Muscle layer of colon (tissue), 2 donors: ENCODE measurements around the gene MYB.

Experiments
- H3K27ac ChIP-seq: one replicate; pipeline ENCODE4 v1.7.0; 2013; ENCODE audit warnings: low read depth, mild to moderate bottlenecking, low read length, moderate library complexity
- H3K27me3 ChIP-seq, 2 donors: one replicate each; pipeline ENCODE4 v1.7.0; 2013; ENCODE audit warnings: low read length in 2 of 2, mild to moderate bottlenecking in 2 of 2; ENCODE audit not compliant: insufficient read depth in 2 of 2, control insufficient read depth in 1 of 2
- H3K36me3 ChIP-seq: one replicate; pipeline ENCODE4 v1.7.0; 2013; ENCODE audit warnings: mild to moderate bottlenecking, low read length; ENCODE audit not compliant: insufficient read depth
- H3K4me1 ChIP-seq: one replicate; pipeline ENCODE4 v1.7.0; 2013; ENCODE audit warnings: mild to moderate bottlenecking, low read length; ENCODE audit not compliant: insufficient read depth
- H3K4me3 ChIP-seq, 2 donors: one replicate each; pipeline ENCODE4 v1.7.0; 2013; ENCODE audit warnings: low read length in 2 of 2, low read depth in 1 of 2, mild to moderate bottlenecking in 1 of 2, moderate library complexity in 1 of 2
- H3K9ac ChIP-seq: one replicate; pipeline ENCODE4 v1.7.0; 2013; ENCODE audit warnings: low read length
- H3K9me3 ChIP-seq: one replicate; pipeline ENCODE4 v1.7.0; 2013; ENCODE audit warnings: mild to moderate bottlenecking, low read length
- donor health status: abdominal sarcoma.
- donor health status: Adenocarcinoma of cecum.

The MYB gene

DNA sequence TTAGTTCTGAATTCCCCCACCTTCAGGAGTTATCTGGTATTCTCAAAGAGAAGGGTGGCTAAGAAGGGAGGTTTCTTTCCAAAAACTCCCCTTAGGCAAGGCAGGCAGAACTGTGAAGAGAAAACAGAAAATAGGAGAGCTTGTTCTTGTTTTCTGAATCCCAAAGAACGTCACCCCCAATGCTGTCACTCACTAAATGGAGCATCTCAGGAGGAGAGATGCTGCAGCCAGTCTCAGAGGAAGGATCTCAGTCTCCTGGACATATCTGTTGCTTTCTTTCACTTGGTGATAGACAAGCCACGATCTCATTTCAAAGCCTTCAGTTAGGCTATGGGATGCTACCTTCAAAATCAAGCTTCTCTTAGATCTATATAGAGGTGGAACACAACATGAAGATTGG is 16.1 kb upstream of the MYB start:
- H3K27me3 ChIP-seq, result no peaks in the 10 kb centered on the region

DNA sequence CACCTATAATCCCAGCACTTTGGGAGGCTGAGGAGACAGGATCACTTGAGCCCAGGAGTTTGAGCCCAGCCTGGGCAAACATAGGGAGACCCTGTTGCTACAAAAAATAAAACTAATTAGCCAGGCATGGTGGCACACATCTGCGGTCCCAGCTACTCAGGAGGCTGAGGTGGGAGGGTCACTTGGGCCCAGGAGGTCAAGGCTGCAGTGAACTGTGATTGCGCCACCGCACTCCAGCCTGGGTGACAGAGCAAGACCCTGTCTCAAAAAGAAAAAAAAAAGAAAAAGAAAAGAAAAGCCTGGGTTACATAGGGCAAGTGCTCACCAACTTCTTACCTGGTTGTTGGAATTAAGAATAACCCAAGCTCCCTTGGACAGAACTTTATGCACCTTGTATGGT is 14.6 kb upstream of the MYB start:
- H3K9me3 ChIP-seq, result no peaks in the 10 kb centered on the region
- no peaks in the 10 kb centered on the region for H3K27me3 ChIP-seq
- no peak overlapping the region for H3K27ac ChIP-seq
- no peak overlapping the region for H3K4me3 ChIP-seq
- no peaks in the 10 kb centered on the region for H3K36me3 ChIP-seq
- no peak overlapping the region for H3K9ac ChIP-seq
- no peaks in the 10 kb centered on the region for H3K4me1 ChIP-seq

More for the DNA sequence above, 16.1 kb upstream of the MYB start:
- Histone ChIP-seq H3K4me1 (no peaks in the 10 kb centered on the region), H3K9ac (no peak overlapping the region), H3K9me3 (no peaks in the 10 kb centered on the region), H3K36me3 (no peaks in the 10 kb centered on the region), H3K27ac (no peak overlapping the region), H3K4me3 (no peak overlapping the region)

DNA sequence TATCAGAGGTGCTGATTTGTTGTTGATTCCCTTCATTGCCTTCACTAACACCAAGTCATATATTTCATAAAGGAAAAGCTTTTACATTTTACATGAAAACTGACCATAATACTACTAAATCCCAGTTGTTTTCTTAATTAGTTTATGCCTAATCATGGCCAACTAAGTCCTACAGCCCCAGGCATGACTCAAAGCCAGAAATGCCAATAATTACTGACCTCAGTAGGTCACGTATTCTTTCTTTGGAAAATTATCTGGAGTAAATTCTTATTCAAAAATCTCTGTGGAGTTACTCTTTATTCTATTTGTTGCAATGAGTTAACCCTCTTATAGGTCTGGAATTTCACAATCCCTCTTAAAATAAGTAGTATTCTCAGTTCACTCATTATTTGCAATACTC is 13.5 kb upstream of the MYB start:
- Histone ChIP-seq H3K4me1 (no peaks in the 10 kb centered on the region), H3K27me3 (no peaks in the 10 kb centered on the region), H3K27ac (no peak overlapping the region), H3K9ac (no peak overlapping the region), H3K9me3 (no peaks in the 10 kb centered on the region), H3K4me3 (no peak overlapping the region), H3K36me3 (no peaks in the 10 kb centered on the region)

DNA sequence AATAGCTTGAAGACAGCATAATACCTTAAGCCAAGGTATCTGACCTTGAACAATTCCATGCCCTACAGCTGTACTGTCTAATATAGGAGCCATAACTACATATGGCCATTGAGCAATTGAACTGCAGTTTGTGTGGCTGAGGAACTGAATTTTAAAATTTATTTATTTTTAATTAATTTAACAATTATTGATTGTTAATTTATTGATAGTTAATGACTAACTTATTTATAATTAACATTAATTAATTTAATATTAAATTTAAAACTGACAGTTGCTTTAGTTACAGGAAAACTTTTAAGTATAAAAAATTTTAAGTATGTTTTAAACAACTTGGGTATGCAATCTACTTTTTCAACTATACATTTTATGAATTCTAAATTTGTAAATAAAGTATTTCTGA is 12.3 kb upstream of the MYB start:
- no peak overlapping the region for H3K4me3 ChIP-seq
- no peaks in the 10 kb centered on the region for H3K27me3 ChIP-seq
- no peaks in the 10 kb centered on the region for H3K4me1 ChIP-seq
- H3K9me3 ChIP-seq, result no peaks in the 10 kb centered on the region
- H3K9ac ChIP-seq, result no peak overlapping the region
- H3K36me3 ChIP-seq, result no peaks in the 10 kb centered on the region
- H3K27ac ChIP-seq, result no peak overlapping the region

DNA sequence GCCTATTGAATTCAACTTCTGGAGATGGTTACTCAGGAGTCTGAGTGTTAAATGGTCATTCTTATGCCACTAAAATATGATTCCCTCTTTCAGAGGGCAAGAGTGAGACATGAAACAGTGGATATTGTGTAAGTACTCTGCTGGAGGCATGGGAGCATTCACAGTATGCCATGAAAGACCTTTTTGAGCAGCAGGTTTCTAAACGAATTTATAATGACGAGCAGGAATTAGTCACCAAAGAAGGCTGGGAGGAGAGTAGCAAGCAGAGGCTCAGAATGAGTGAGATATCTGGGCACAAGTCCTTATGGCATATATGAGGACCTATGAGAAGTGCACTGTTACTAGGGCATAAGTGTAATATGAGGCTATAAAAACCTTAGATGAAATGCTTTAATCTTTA is 10.9 kb upstream of the MYB start:
- Histone ChIP-seq H3K9me3 (no peaks in the 10 kb centered on the region), H3K27ac (no peak overlapping the region), H3K36me3 (no peaks in the 10 kb centered on the region), H3K4me1 (no peaks in the 10 kb centered on the region), H3K9ac (no peak overlapping the region), H3K27me3 (no peaks in the 10 kb centered on the region), H3K4me3 (no peak overlapping the region)

DNA sequence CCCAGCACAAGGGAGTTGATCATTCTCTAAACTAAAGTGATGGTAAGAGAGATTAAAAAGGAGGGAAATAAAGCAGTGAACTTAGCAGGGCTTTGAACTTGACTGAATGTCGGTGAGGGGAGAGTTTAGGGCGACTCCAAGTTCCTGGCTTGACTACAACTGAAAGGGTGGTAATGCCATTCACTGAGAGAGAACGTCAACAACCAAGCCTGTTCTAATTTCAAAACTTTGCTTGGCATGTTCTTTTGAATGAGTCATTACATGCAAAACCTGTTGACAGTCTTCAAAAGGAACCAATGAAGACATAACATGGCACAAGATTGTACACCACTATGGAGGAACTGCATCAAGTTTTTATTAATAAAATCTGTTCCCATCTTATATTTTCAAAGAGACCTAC is 10.3 kb upstream of the MYB start:
- no peaks in the 10 kb centered on the region for H3K27me3 ChIP-seq
- H3K27ac ChIP-seq, result no peak overlapping the region
- H3K36me3 ChIP-seq, result no peaks in the 10 kb centered on the region
- H3K9ac ChIP-seq, result no peak overlapping the region
- no peaks in the 10 kb centered on the region for H3K4me1 ChIP-seq
- H3K4me3 ChIP-seq, result no peak overlapping the region
- no peaks in the 10 kb centered on the region for H3K9me3 ChIP-seq

DNA sequence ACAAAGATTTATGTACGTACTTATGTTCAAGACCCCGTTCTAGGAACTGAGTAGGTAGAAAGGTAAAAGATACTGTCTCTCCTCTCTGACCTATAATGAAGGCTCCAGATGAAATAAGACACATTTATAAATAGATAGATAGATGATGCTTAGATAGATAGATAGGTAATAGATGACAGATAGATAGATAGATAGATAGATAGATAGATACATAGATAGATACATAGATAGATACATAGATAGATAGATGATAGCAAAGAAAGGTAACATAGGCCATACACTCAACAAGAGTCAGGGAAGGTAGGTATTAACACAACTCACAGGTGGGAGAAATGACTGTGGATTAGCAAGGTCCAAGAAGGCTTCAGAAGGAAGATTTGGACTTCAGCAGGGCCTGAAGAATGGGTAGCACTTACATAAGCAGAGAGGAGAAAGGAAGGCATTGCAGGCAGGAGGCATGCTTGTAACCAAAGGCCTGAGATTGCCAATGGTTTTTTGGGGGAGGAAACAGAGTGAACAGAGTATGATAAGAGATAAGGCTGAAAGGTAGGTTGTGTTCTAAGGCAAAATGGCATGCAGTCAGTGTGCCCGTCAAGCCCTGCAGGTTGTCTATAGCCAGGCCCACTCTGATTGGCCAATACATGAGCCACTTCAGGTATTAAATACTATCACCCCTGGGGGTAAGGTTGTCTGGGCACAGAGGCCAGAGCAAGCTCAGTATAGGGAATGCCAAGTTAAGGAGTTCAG is 7.7 kb upstream of the MYB start:
- no peaks in the 10 kb centered on the region for H3K36me3 ChIP-seq
- H3K27ac ChIP-seq, result no peak overlapping the region
- no peaks in the 10 kb centered on the region for H3K9me3 ChIP-seq
- no peak overlapping the region for H3K4me3 ChIP-seq
- no peak overlapping the region for H3K9ac ChIP-seq
- H3K4me1 ChIP-seq, result no peaks in the 10 kb centered on the region
- H3K27me3 ChIP-seq, result no peaks in the 10 kb centered on the region

DNA sequence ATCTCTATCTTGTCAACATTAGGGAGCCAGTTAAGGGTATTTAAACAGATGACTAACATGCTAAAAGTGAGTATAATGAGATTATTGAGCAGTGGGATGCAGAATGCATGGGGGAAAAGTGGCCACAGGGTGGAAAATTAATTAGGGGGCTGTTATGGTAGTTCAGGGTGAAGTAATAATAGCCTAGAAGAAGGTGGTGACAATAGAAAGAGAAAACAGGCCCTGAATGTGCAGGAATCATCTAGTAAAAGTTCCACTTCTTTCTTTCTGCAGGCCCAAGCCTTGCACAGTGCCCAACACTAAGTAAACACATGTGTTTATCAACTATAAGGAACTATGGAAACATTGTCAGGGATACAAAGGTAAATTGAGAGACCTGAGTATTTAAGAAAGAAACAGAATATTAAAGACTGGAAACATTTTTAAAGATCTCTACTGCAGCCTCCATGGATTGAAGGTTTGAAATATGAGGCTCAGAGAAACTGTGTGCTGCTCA is 7.1 kb upstream of the MYB start:
- Histone ChIP-seq H3K4me1 (no peaks in the 10 kb centered on the region), H3K9me3 (no peaks in the 10 kb centered on the region), H3K27ac (no peak overlapping the region), H3K9ac (no peak overlapping the region), H3K36me3 (no peaks in the 10 kb centered on the region), H3K27me3 (no peaks in the 10 kb centered on the region), H3K4me3 (no peak overlapping the region)

DNA sequence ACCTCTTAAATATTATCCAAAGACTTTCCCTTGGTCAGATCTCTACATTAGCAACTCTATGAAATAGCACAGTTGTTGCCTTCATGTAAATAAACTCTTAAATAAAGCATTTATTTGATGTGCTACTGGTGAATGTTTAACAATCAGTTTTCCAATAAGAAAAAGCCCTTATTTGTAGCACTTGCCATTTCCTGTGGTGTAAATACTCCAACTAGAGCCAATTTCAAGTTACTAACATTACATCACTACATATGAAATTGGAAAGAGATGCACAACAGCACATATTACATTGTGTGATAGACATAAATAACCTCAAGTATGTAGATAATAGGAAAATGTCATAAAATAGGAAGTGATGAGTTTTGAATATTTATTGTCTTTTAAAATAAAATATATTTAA is 5.0 kb upstream of the MYB start:
- no peaks in the 10 kb centered on the region for H3K9me3 ChIP-seq
- H3K27me3 ChIP-seq, result no peaks in the 10 kb centered on the region
- no peak overlapping the region for H3K4me3 ChIP-seq

DNA sequence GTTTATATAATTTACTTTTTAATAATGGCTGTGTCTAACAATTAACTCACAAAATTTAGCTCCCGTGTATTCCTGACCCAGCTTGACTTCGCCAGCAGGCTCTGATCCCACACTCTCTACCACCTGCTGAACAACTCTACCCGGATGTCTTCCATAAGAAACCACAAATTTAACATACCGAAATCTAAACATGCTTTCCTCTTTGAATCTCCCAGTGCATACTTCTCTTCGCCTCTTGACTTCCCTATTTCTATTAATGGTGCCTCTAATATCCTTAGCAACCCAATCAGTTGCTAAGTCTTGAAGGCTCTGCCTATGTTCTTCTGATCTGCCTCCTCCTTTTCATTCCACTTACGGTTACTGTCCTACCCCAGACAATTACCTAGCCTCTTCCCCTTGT is 4.6 kb upstream of the MYB start:
- Histone ChIP-seq H3K27me3 (no peaks in the 10 kb centered on the region), H3K36me3 (no peaks in the 10 kb centered on the region), H3K9me3 (no peaks in the 10 kb centered on the region), H3K4me3 (no peak overlapping the region), H3K4me1 (no peaks in the 10 kb centered on the region), H3K27ac (no peak overlapping the region), H3K9ac (no peak overlapping the region)

More for the DNA sequence above, 5.0 kb upstream of the MYB start:
- Histone ChIP-seq H3K36me3 (no peaks in the 10 kb centered on the region), H3K4me1 (no peaks in the 10 kb centered on the region), H3K9ac (no peak overlapping the region), H3K27ac (no peak overlapping the region)

DNA sequence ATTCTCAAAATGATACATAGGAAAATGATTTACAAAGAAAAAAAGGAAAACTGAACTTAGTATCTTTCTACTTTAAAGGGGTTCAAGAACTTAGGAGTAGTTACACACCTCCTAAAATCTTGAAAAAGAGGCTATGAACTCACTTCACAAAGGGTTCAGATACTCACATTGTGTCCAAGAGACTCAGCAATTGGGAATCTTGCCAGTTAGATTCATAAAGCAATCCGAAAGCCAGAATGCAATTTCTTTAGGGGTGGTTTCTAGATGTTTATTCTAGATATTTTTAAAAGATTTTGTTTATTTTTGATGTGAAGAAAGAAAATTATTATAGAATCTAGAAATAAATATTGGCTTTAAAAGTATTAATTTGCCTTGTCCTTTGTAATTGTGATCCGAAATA is 1.7 kb upstream of the MYB start:
- peaks cover 12% of the 10 kb centered on the region for H3K4me1 ChIP-seq
- no peak overlapping the region for H3K4me3 ChIP-seq
- H3K9me3 ChIP-seq, result no peaks in the 10 kb centered on the region
- H3K9ac ChIP-seq, result no peak overlapping the region
- peaks cover 14 to 23% of the 10 kb centered on the region in 2 donors for H3K27me3 ChIP-seq
- no peaks in the 10 kb centered on the region for H3K36me3 ChIP-seq
- H3K27ac ChIP-seq, result no peak overlapping the region

DNA sequence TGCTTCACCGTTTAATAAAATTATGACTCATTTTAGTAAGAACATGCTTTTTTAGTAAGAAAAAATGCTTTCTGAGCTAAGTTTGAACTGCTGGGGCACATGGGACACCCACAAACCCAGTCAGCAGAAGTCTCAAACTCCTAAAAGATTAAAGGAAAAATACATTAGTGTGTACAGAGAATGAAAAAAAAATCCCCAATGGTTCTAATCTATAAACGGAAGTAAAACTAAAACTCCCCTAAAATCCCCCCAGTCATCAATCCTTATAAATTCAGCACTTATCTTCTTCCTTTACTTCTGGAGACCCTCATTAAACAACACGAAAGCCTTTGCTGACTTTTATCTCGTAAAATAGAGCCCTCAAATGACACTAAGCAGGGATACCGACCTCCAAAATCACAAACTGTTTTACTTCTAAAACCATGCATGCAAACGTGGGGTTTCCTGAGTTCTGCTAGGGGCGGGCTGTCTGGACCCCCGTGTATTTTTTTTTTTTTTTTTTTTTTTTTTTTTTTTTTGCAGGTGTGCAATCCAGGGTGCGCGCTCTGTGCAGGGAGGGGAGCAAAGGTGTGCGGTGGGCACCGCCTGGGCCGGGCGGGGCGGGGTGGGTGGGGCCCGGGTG is 1.1 kb upstream of the MYB start:
- H3K4me1 ChIP-seq, result peaks cover 12% of the 10 kb centered on the region
- no peak overlapping the region for H3K9ac ChIP-seq
- H3K9me3 ChIP-seq, result no peaks in the 10 kb centered on the region
- H3K36me3 ChIP-seq, result no peaks in the 10 kb centered on the region
- H3K4me3 ChIP-seq, result no peak overlapping the region
- H3K27ac ChIP-seq, result no peak overlapping the region
- peaks cover 19 to 30% of the 10 kb centered on the region in 2 donors for H3K27me3 ChIP-seq
